ENCODE results near the gene NRTN.
A peak's percentile ranks its signal among the peaks of the same experiment; 100 is the strongest.

Gene NRTN

GRCh38 chr19:5790559-5791520 is 14.0 kb upstream of the NRTN start, which contains the start of gene DUS3L:
Gene DUS3L (minus strand): TSS chr19:5791163. CDS start chr19:5791141, 22 bp downstream.
- peak; percentile 98 to 99 (median 98) for DNase-seq

- no peak for DNase-seq
Observed at GRCh38 chr19:5792224-5792623, 12.6 kb upstream of the NRTN start.

GRCh38 chr19:5793188-5793587 is 11.7 kb upstream of the NRTN start:
- DNase-seq = no peak

- DNase-seq = no peak
Observed at GRCh38 chr19:5795382-5795919, 9.4 kb upstream of the NRTN start.

GRCh38 chr19:5798244-5798643 is 6.6 kb upstream of the NRTN start:
- no peak for DNase-seq

GRCh38 chr19:5799247-5800241 is 5.3 kb upstream of the NRTN start:
- DNase-seq = no peak

- no peak for DNase-seq
Observed at GRCh38 chr19:5800361-5801270, 4.3 kb upstream of the NRTN start.

- DNase-seq = no peak
Observed at GRCh38 chr19:5801796-5802619, 2.9 kb upstream of the NRTN start.

- DNase-seq = no peak
Observed at GRCh38 chr19:5803441-5803751, 1.5 kb upstream of the NRTN start.

- peak; percentile 92 to 96 (median 94) for DNase-seq
Observed at GRCh38 chr19:5803752-5804515, 933 bp upstream of the NRTN start.

- DNase-seq = peak; percentile 50 to 77 (median 60)
Observed at GRCh38 chr19:5805462-5806132, 730 bp downstream of the NRTN start.

GRCh38 chr19:5806133-5806489 is 1.2 kb downstream of the NRTN start:
- DNase-seq = no peak

GRCh38 chr19:5806905-5807304 is 2.0 kb downstream of the NRTN start:
- DNase-seq = no peak

- no peak for DNase-seq
Observed at GRCh38 chr19:5808120-5808816, 3.4 kb downstream of the NRTN start.

- no peak for DNase-seq
Observed at GRCh38 chr19:5809053-5809452, 4.2 kb downstream of the NRTN start.

GRCh38 chr19:5809469-5809868 is 4.6 kb downstream of the NRTN start:
- DNase-seq = no peak

- no peak for DNase-seq
Observed at GRCh38 chr19:5811117-5811516, 6.2 kb downstream of the NRTN start.

- DNase-seq = no peak
Observed at GRCh38 chr19:5814123-5814851, 9.4 kb downstream of the NRTN start.

All from suppressor macrophage (primary cell).